Measurements from ENCODE around the gene PEF1.

DNA sequence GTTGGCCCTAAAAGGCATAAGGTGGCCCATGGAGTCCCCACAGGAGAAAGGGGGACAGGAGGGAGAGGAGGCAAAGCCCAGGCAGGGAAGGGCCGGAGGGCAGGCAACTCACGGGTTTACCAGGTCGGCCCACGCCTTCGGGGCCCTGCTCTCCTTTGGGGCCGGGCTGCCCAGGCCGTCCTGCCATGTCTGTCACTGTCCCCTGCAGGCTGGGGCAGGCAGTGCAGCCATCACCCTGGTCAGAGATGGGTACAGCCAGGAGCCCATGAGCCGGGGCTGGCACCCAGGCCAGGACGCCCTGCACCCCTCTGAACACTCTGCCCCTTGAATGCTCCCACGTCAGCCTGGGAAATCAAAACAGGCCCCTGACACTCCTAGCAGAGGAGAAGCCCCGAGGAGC, 39.3 kb upstream of the PEF1 start:
- TF ChIP-seq CTCF (IDR thresholded peaks at IDR 0.05; ENCODE audit: low read length) (peak; percentile 55), EZH2 (optimal IDR thresholded peaks at IDR 0.05; ENCODE audit: low read depth, low read length) (no peak), EZH2phosphoT487 (IDR thresholded peaks at IDR 0.05; ENCODE audit: low read length) (no peak)
